MM.1S (cell line): ENCODE results near the gene RAPGEF2.

Source experiments
- DNase-seq: peaks from one replicate; pipeline ENCODE4 v3.0.0-alpha.2; 2015
- H2AFZ ChIP-seq: fragments of 300-600 bp; sonication (generic); 2 replicates; pipeline ENCODE4 v1.6.0; 2016; ENCODE audit warnings: antibody characterized with exemption, low read length
- H3F3A ChIP-seq: fragments of 300-600 bp; sonication (generic); 2 replicates; pipeline ENCODE4 v1.6.1; 2016; ENCODE audit warnings: mild to moderate bottlenecking, antibody characterized with exemption, low read length, moderate library complexity, mixed read lengths; ENCODE audit not compliant: insufficient read depth
- H3K27ac ChIP-seq: fragments of 300-600 bp; sonication (generic); 2 replicates; pipeline ENCODE4 v1.5.1; 2016; ENCODE audit warnings: mild to moderate bottlenecking, low read length
- H3K27me3 ChIP-seq: fragments of 300-600 bp; sonication (generic); replicated peaks from 2 replicates; pipeline ENCODE4 v1.6.0; 2016; ENCODE audit warnings: low read length; ENCODE audit not compliant: insufficient read depth
- H3K36me3 ChIP-seq: fragments of 300-600 bp; sonication (generic); replicated peaks from 2 replicates; pipeline ENCODE4 v1.6.1; 2016; ENCODE audit warnings: mild to moderate bottlenecking, low read length, mixed read lengths; ENCODE audit not compliant: insufficient read depth
- H3K4me1 ChIP-seq: fragments of 300-600 bp; sonication (generic); 2 replicates; pipeline ENCODE4 v1.6.1; 2016; ENCODE audit warnings: low read length, mixed read lengths
- H3K4me2 ChIP-seq: fragments of 300-600 bp; sonication (generic); 2 replicates; pipeline ENCODE4 v1.6.0; 2016; ENCODE audit warnings: low read depth, low read length
- H3K4me3 ChIP-seq: fragments of 300-600 bp; sonication (generic); 2 replicates; pipeline ENCODE4 v1.5.1; 2016; ENCODE audit warnings: low read length, mixed read lengths
- H3K79me2 ChIP-seq: fragments of 300-600 bp; sonication (generic); 2 replicates; pipeline ENCODE4 v1.6.1; 2016; ENCODE audit warnings: mixed run types, low read length, mixed read lengths
- H3K9ac ChIP-seq: fragments of 300-600 bp; sonication (generic); 2 replicates; pipeline ENCODE4 v1.6.1; 2016; ENCODE audit warnings: low read length, mixed read lengths
- H3K9me2 ChIP-seq: fragments of 300-600 bp; sonication (generic); replicated peaks from 2 replicates; pipeline ENCODE4 v1.6.1; 2016; ENCODE audit warnings: mild to moderate bottlenecking, low read length, mixed read lengths; ENCODE audit not compliant: insufficient read depth
- H3K9me3 ChIP-seq: fragments of 300-600 bp; sonication (generic); replicated peaks from 2 replicates; pipeline ENCODE4 v1.6.1; 2016; ENCODE audit warnings: mild to moderate bottlenecking, low read length, mixed read lengths; ENCODE audit not compliant: insufficient read depth
- H4K20me1 ChIP-seq: fragments of 300-600 bp; sonication (generic); 2 replicates; pipeline ENCODE4 v1.6.1; 2016; ENCODE audit warnings: mild to moderate bottlenecking, low read length, moderate library complexity, mixed read lengths; ENCODE audit not compliant: insufficient read depth
- CTCF ChIP-seq: fragments of 300-600 bp; sonication (generic); IDR thresholded peaks from 2 replicates; pipeline ENCODE4 v1.5.1; 2016; ENCODE audit warnings: antibody characterized with exemption, low read length, mixed read lengths
- EZH2 ChIP-seq: fragments of 300-600 bp; sonication (generic); optimal IDR thresholded peaks from 2 replicates; pipeline ENCODE3; 2017; ENCODE audit warnings: low read depth, mild to moderate bottlenecking, antibody characterized with exemption, low read length, mixed read lengths
- EZH2phosphoT487 ChIP-seq: fragments of 300-600 bp; sonication (generic); IDR thresholded peaks from 2 replicates; pipeline ENCODE4 v1.6.1; 2018; ENCODE audit warnings: antibody characterized with exemption, low read length

The RAPGEF2 gene

GRCh38 chr4:159292137-159292896, 189.4 kb downstream of the RAPGEF2 start:
- no peaks in the 10 kb centered on the region for H3K9me3 ChIP-seq
- no peak overlapping the region for H3K27ac ChIP-seq
- DNase-seq, result no peak
- no peaks in the 10 kb centered on the region for H3F3A ChIP-seq
- no peak overlapping the region for H3K9ac ChIP-seq
- H4K20me1 ChIP-seq, result no peaks in the 10 kb centered on the region
- H3K27me3 ChIP-seq, result no peaks in the 10 kb centered on the region
- H3K4me3 ChIP-seq, result no peak overlapping the region
- H3K79me2 ChIP-seq, result no peaks in the 10 kb centered on the region
- no peak overlapping the region for H3K4me2 ChIP-seq
- H3K9me2 ChIP-seq, result no peaks in the 10 kb centered on the region
- no peak overlapping the region for H2AFZ ChIP-seq
- no peak for TF ChIP-seq EZH2
- TF ChIP-seq EZH2phosphoT487, result no peak
- no peak for TF ChIP-seq CTCF
- no peaks in the 10 kb centered on the region for H3K4me1 ChIP-seq
- H3K36me3 ChIP-seq, result no peaks in the 10 kb centered on the region

- Histone ChIP-seq H3K4me1 (no peaks in the 10 kb centered on the region), H3K36me3 (no peaks in the 10 kb centered on the region), H3K4me2 (no peak overlapping the region), H2AFZ (no peak overlapping the region), H3F3A (no peaks in the 10 kb centered on the region), H4K20me1 (no peaks in the 10 kb centered on the region), H3K4me3 (no peak overlapping the region), H3K9me2 (no peaks in the 10 kb centered on the region), H3K27me3 (no peaks in the 10 kb centered on the region), H3K9ac (no peak overlapping the region), H3K27ac (no peak overlapping the region), H3K79me2 (no peaks in the 10 kb centered on the region), H3K9me3 (no peaks in the 10 kb centered on the region)
- no peak for TF ChIP-seq EZH2phosphoT487
- no peak for TF ChIP-seq CTCF
- no peak for TF ChIP-seq EZH2
- DNase-seq, result no peak
These were observed 191.1 kb downstream of the RAPGEF2 start for GRCh38 chr4:159293811-159294515.

- Histone ChIP-seq H3K27me3 (no peaks in the 10 kb centered on the region), H3K9me2 (no peaks in the 10 kb centered on the region), H3F3A (no peaks in the 10 kb centered on the region), H3K4me1 (no peaks in the 10 kb centered on the region), H3K9ac (no peak overlapping the region), H3K9me3 (no peaks in the 10 kb centered on the region), H3K4me2 (no peak overlapping the region), H3K27ac (no peak overlapping the region), H4K20me1 (no peaks in the 10 kb centered on the region), H3K79me2 (no peaks in the 10 kb centered on the region), H3K4me3 (no peak overlapping the region), H3K36me3 (no peaks in the 10 kb centered on the region), H2AFZ (no peak overlapping the region)
- DNase-seq, result no peak
- TF ChIP-seq EZH2phosphoT487 (no peak), EZH2 (no peak), CTCF (no peak)
These were observed 193.2 kb downstream of the RAPGEF2 start for GRCh38 chr4:159296061-159296460.
